SU-DHL-6 (cell line): ENCODE data around the gene CAPN5.
"Not testable (repeated sequence)": the region's sequence is repeated elsewhere in the genome, so short reads cannot be mapped to it uniquely, and the experiment has no call there.

Experiments used
- H2AFZ ChIP-seq: fragments of 200-600 bp; sonication (generic); 2 replicates; pipeline ENCODE4 v1.6.1; 2014; ENCODE audit warnings: low read depth, mild to moderate bottlenecking, moderate library complexity, mixed read lengths, antibody characterized with exemption, low read length; ENCODE audit not compliant: severe bottlenecking
- H3F3A ChIP-seq: fragments of 200-600 bp; shearing (Covaris generic); 2 replicates; pipeline ENCODE4 v1.6.0; 2016; ENCODE audit warnings: antibody characterized with exemption, mild to moderate bottlenecking; ENCODE audit not compliant: insufficient read depth
- H3K27ac ChIP-seq: fragments of 200-600 bp; sonication (generic); 2 replicates; pipeline ENCODE4 v1.5.1; 2016; ENCODE audit warnings: low read depth, mild to moderate bottlenecking, low read length, moderate library complexity, mixed read lengths
- H3K27me3 ChIP-seq: fragments of 200-600 bp; sonication (generic), shearing (Covaris generic); 2 replicates; pipeline ENCODE4 v1.6.0; 2014; ENCODE audit warnings: mild to moderate bottlenecking, low read length
- H3K36me3 ChIP-seq: fragments of 200-600 bp; sonication (generic); 2 replicates; pipeline ENCODE4 v1.6.1; 2014; ENCODE audit warnings: mild to moderate bottlenecking, low read length, mixed read lengths
- H3K4me2 ChIP-seq: fragments of 300-600, 200-600 bp; shearing (Covaris generic), sonication (generic); 2 replicates; pipeline ENCODE4 v1.6.0; 2014; ENCODE audit warnings: low read length, low read depth, mild to moderate bottlenecking; ENCODE audit not compliant: poor library complexity, severe bottlenecking
- H3K4me3 ChIP-seq: fragments of 200-600 bp; sonication (generic); 2 replicates; pipeline ENCODE4 v1.5.1; 2014; ENCODE audit warnings: antibody characterized with exemption, low read length, mild to moderate bottlenecking, mixed read lengths; ENCODE audit not compliant: insufficient read depth, poor library complexity, severe bottlenecking
- H3K79me2 ChIP-seq: fragments of 200-600 bp; sonication (generic); 2 replicates; pipeline ENCODE4 v1.6.1; 2014; ENCODE audit warnings: mild to moderate bottlenecking, low read length, moderate library complexity; ENCODE audit not compliant: insufficient read depth
- H3K9ac ChIP-seq: fragments of 200-600 bp; sonication (generic); 2 replicates; pipeline ENCODE4 v1.7.0; 2014; ENCODE audit warnings: mild to moderate bottlenecking, low read length
- H3K9me2 ChIP-seq: fragments of 200-600 bp; sonication (generic); replicated peaks from 2 replicates; pipeline ENCODE4 v1.6.1; 2014; ENCODE audit warnings: low read length; ENCODE audit not compliant: insufficient read depth
- H3K9me3 ChIP-seq: fragments of 200-600 bp; sonication (generic); 2 replicates; pipeline ENCODE4 v1.6.1; 2014; ENCODE audit warnings: low read length, mixed read lengths; ENCODE audit not compliant: insufficient read depth
- H4K20me1 ChIP-seq: fragments of 200-600 bp; sonication (generic); 2 replicates; pipeline ENCODE4 v1.6.1; 2014; ENCODE audit warnings: low read depth, mild to moderate bottlenecking, antibody characterized with exemption, low read length, moderate library complexity, mixed read lengths
- CTCF ChIP-seq: fragments of 200-600 bp; sonication (generic); IDR thresholded peaks from one replicate; pipeline ENCODE4 v1.5.1; 2017; ENCODE audit warnings: antibody characterized with exemption, mild to moderate bottlenecking, low read length, moderate library complexity; ENCODE audit not compliant: insufficient read depth, poor library complexity, severe bottlenecking
- EZH2phosphoT487 ChIP-seq: fragments of 200-600 bp; sonication (generic), shearing (Covaris generic); conservative IDR thresholded peaks from 2 replicates; pipeline ENCODE4 v1.6.1; 2018; ENCODE audit warnings: mild to moderate bottlenecking, antibody characterized with exemption, low read length, moderate library complexity, mixed read lengths

CAPN5 gene

GRCh38 chr11:77046060-77046501 is 20.7 kb upstream of the CAPN5 start:
- Histone ChIP-seq H3K4me3 (no peak overlapping the region), H4K20me1 (no peaks in the 10 kb centered on the region), H3K9me3 (no peaks in the 10 kb centered on the region), H3K36me3 (no peaks in the 10 kb centered on the region), H3K79me2 (no peaks in the 10 kb centered on the region), H3K27me3 (no peaks in the 10 kb centered on the region), H3F3A (peaks cover 9% of the 10 kb centered on the region), H3K4me2 (peak overlapping the region; percentile 48), H3K27ac (no peak overlapping the region), H3K9ac (no peak overlapping the region), H2AFZ (no peak overlapping the region), H3K9me2 (no peaks in the 10 kb centered on the region)
- TF ChIP-seq EZH2phosphoT487 (no peak; the same call in 1 of the 2 replicates), CTCF (peak; percentile 96)

GRCh38 chr11:77047007-77047927 is 19.5 kb upstream of the CAPN5 start:
- Histone ChIP-seq H3K27ac (no peak overlapping the region), H4K20me1 (no peaks in the 10 kb centered on the region), H3K9me3 (no peaks in the 10 kb centered on the region), H3K4me2 (peak overlapping the region; percentile 68), H3K27me3 (no peaks in the 10 kb centered on the region), H3K79me2 (no peaks in the 10 kb centered on the region), H3K9me2 (no peaks in the 10 kb centered on the region), H3F3A (peaks cover 9% of the 10 kb centered on the region), H2AFZ (peak overlapping the region; percentile 99), H3K4me3 (peak overlapping the region; percentile 54), H3K9ac (peak overlapping the region; percentile 35), H3K36me3 (no peaks in the 10 kb centered on the region)
- TF ChIP-seq CTCF = peak; percentile 82
- TF ChIP-seq EZH2phosphoT487 = no peak

- H3F3A ChIP-seq, H2AFZ ChIP-seq, H3K27me3 ChIP-seq, H3K79me2 ChIP-seq, H3K27ac ChIP-seq, H3K9me3 ChIP-seq, H3K4me3 ChIP-seq, H3K4me2 ChIP-seq, H3K9ac ChIP-seq, H3K36me3 ChIP-seq, H3K9me2 ChIP-seq, H4K20me1 ChIP-seq: not testable (repeated sequence)
Measured at GRCh38 chr11:77047928-77048446, 18.8 kb upstream of the CAPN5 start.

GRCh38 chr11:77049026-77049425 is 17.7 kb upstream of the CAPN5 start:
- Histone ChIP-seq H4K20me1 (no peaks in the 10 kb centered on the region), H3K4me3 (no peak overlapping the region), H3K27ac (no peak overlapping the region), H2AFZ (no peak overlapping the region), H3K27me3 (no peaks in the 10 kb centered on the region), H3F3A (peaks cover 9% of the 10 kb centered on the region), H3K36me3 (no peaks in the 10 kb centered on the region), H3K9ac (no peak overlapping the region), H3K9me3 (no peaks in the 10 kb centered on the region), H3K79me2 (no peaks in the 10 kb centered on the region), H3K9me2 (no peaks in the 10 kb centered on the region), H3K4me2 (no peak overlapping the region)
- no peak for TF ChIP-seq EZH2phosphoT487
- no peak for TF ChIP-seq CTCF
